ENCODE measurements around the gene ACSL4. TPM values are rescaled to one million over a fixed set of nuclear protein-coding genes. Genes with fewer than 3 reads are reported as not detected.
"Not testable (repeated sequence)": the region's sequence is repeated elsewhere in the genome, so short reads cannot be mapped to it uniquely, and the experiment has no call there.

Gene ACSL4
- polyA plus RNA-seq, 1 of the 3 experiments (the other 2 are of a cell fraction): 18.1 TPM

- TF ChIP-seq USF1 (IDR thresholded peaks at IDR 0.05; ENCODE audit: borderline replicate concordance, low read depth) (no peak), MEF2A (IDR thresholded peaks at IDR 0.05; ENCODE audit: borderline replicate concordance, low read depth) (no peak), IRF3 (IDR thresholded peaks at IDR 0.05; ENCODE audit: low read depth, low read length) (no peak), EZH2phosphoT487 (IDR thresholded peaks at IDR 0.05; ENCODE audit: borderline replicate concordance, low read depth) (no peak), POLR2AphosphoS5 (IDR thresholded peaks at IDR 0.05; ENCODE audit: low read depth, low read length) (no peak)
Measured at GRCh38 chrX:109660435-109661143, 72.5 kb downstream of the ACSL4 start (continued).

- Histone ChIP-seq H3K79me2 (ENCODE audit: insufficient read depth) (peaks cover 8% of the 10 kb centered on the region; the same call in 1 of the 2 replicates), H3K9me3 (no peaks in the 10 kb centered on the region), H3K36me3 (replicated peaks in 1 of 2; ENCODE audit: control insufficient read depth in 1 of 2, insufficient read depth in 2 of 2, low read length in 1 of 2) (peaks cover 20 to 28% of the 10 kb centered on the region in 2 experiments), H3K9me2 (no peaks in the 10 kb centered on the region), H3K4me3 (ENCODE audit: low read depth in 2 of 2, low read length in 1 of 2) (no peak overlapping the region), H3K27me3 (ENCODE audit: insufficient read depth) (no peaks in the 10 kb centered on the region), H3F3A (replicated peaks; ENCODE audit: insufficient read depth) (no peaks in the 10 kb centered on the region), H3K9ac (no peak overlapping the region), H2AFZ (ENCODE audit: low read depth) (no peak overlapping the region), H3K4me1 (ENCODE audit: control insufficient read depth in 1 of 2, insufficient read depth in 2 of 2, low read depth in 1 of 2, low read length in 1 of 2) (no peaks in the 10 kb centered on the region), H3K4me2 (no peak overlapping the region), H4K20me1 (ENCODE audit: insufficient read depth) (no peaks in the 10 kb centered on the region), H3K27ac (ENCODE audit: low read depth in 2 of 2, low read length in 1 of 2) (no peak overlapping the region)
- no peak for TF ChIP-seq RFX5 (IDR thresholded peaks at IDR 0.05; ENCODE audit: low read length)
- TF ChIP-seq RAD21 (IDR thresholded peaks at IDR 0.05; ENCODE audit: low read length): no peak
- TF ChIP-seq USF2 (IDR thresholded peaks at IDR 0.05; ENCODE audit: borderline replicate concordance, low read depth, low read length): no peak
- TF ChIP-seq REST (IDR thresholded peaks at IDR 0.05; ENCODE audit: low read depth, low read length): no peak
- no peak for TF ChIP-seq TEAD4 (IDR thresholded peaks at IDR 0.05; ENCODE audit: borderline replicate concordance, insufficient read depth)
- TF ChIP-seq EZH2phosphoT487 (IDR thresholded peaks at IDR 0.05; ENCODE audit: borderline replicate concordance, low read depth): no peak
- TF ChIP-seq YY1 (IDR thresholded peaks at IDR 0.05; ENCODE audit: low read depth): no peak
- TF ChIP-seq FOXM1 (IDR thresholded peaks at IDR 0.05; ENCODE audit: low read depth): no peak
- TF ChIP-seq USF1 (IDR thresholded peaks at IDR 0.05; ENCODE audit: borderline replicate concordance, low read depth): no peak
- TF ChIP-seq CTCF (IDR thresholded peaks at IDR 0.05): no peak
- TF ChIP-seq NRF1 (IDR thresholded peaks at IDR 0.05; ENCODE audit: low read depth, low read length): no peak
- no peak for DNase-seq
- 91% methylated on average over 1 of the region's 1 CpG for WGBS (ENCODE audit: low lambda C conversion rate)
- CTCF ChIA-PET: no interaction called here
- POLR2A ChIA-PET: no interaction called here
Measured at GRCh38 chrX:109658391-109658790, 74.7 kb downstream of the ACSL4 start.

- H3K79me2 ChIP-seq (ENCODE audit: insufficient read depth); DNase-seq; POLR2A ChIA-PET; H3K27me3 ChIP-seq (ENCODE audit: insufficient read depth); H3K27ac ChIP-seq (ENCODE audit: low read depth in 2 of 2, low read length in 1 of 2); H3K9me2 ChIP-seq; H3K4me1 ChIP-seq (ENCODE audit: control insufficient read depth in 1 of 2, insufficient read depth in 2 of 2, low read depth in 1 of 2, low read length in 1 of 2); H2AFZ ChIP-seq (ENCODE audit: low read depth); H3K9ac ChIP-seq; H3K4me2 ChIP-seq; CTCF ChIA-PET; H3F3A ChIP-seq (replicated peaks; ENCODE audit: insufficient read depth); H4K20me1 ChIP-seq (ENCODE audit: insufficient read depth); H3K4me3 ChIP-seq (ENCODE audit: low read depth in 2 of 2, low read length in 1 of 2); H3K9me3 ChIP-seq: not testable (repeated sequence)
- 71% methylated on average over 3 of the region's 4 CpGs for WGBS (ENCODE audit: low lambda C conversion rate)
- H3K36me3 ChIP-seq (replicated peaks in 1 of 2; ENCODE audit: control insufficient read depth in 1 of 2, insufficient read depth in 2 of 2, low read length in 1 of 2): peaks cover 11 to 28% of the 10 kb centered on the region in 2 experiments
Measured at GRCh38 chrX:109657364-109657763, 75.7 kb downstream of the ACSL4 start.

All from SK-N-SH (cell line).